HEK293 (cell line): ENCODE data around the gene CCDC57.

Experiments
- ZNF24 ChIP-seq: fragments of 450-650 bp; formaldehyde crosslinking; IDR thresholded peaks from 2 replicates; pipeline ENCODE4 v1.5.1; 2016; ENCODE audit warnings: missing biosample characterization, missing genetic modification characterization
- ZNF311 ChIP-seq: fragments of 450-650 bp; formaldehyde crosslinking; IDR thresholded peaks from 2 replicates; pipeline ENCODE4 v1.5.1; 2017; ENCODE audit warnings: missing biosample characterization, missing genetic modification characterization, borderline replicate concordance
- TF ChIP-seq, protein P1 (sequence below): fragments of 450-650 bp; formaldehyde crosslinking; IDR thresholded peaks from 2 replicates; pipeline ENCODE4 v1.5.1; 2017; ENCODE audit warnings: missing biosample characterization, missing genetic modification characterization
- TF ChIP-seq, protein P2 (sequence below): fragments of 450-650 bp; formaldehyde crosslinking; IDR thresholded peaks from 2 replicates; pipeline ENCODE4 v1.5.1; 2016; ENCODE audit warnings: missing biosample characterization, missing genetic modification characterization
- TF ChIP-seq, protein P3 (sequence below): fragments of 450-650 bp; formaldehyde crosslinking; IDR thresholded peaks from 2 replicates; pipeline ENCODE4 v1.5.1; 2016; ENCODE audit warnings: missing biosample characterization, missing genetic modification characterization

- TF ChIP-seq, protein P1, sequence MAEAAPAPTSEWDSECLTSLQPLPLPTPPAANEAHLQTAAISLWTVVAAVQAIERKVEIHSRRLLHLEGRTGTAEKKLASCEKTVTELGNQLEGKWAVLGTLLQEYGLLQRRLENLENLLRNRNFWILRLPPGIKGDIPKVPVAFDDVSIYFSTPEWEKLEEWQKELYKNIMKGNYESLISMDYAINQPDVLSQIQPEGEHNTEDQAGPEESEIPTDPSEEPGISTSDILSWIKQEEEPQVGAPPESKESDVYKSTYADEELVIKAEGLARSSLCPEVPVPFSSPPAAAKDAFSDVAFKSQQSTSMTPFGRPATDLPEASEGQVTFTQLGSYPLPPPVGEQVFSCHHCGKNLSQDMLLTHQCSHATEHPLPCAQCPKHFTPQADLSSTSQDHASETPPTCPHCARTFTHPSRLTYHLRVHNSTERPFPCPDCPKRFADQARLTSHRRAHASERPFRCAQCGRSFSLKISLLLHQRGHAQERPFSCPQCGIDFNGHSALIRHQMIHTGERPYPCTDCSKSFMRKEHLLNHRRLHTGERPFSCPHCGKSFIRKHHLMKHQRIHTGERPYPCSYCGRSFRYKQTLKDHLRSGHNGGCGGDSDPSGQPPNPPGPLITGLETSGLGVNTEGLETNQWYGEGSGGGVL (tag by site-specific recombination), result no peak
- TF ChIP-seq ZNF311 (tag by site-specific recombination), result no peak
- TF ChIP-seq, protein P2, sequence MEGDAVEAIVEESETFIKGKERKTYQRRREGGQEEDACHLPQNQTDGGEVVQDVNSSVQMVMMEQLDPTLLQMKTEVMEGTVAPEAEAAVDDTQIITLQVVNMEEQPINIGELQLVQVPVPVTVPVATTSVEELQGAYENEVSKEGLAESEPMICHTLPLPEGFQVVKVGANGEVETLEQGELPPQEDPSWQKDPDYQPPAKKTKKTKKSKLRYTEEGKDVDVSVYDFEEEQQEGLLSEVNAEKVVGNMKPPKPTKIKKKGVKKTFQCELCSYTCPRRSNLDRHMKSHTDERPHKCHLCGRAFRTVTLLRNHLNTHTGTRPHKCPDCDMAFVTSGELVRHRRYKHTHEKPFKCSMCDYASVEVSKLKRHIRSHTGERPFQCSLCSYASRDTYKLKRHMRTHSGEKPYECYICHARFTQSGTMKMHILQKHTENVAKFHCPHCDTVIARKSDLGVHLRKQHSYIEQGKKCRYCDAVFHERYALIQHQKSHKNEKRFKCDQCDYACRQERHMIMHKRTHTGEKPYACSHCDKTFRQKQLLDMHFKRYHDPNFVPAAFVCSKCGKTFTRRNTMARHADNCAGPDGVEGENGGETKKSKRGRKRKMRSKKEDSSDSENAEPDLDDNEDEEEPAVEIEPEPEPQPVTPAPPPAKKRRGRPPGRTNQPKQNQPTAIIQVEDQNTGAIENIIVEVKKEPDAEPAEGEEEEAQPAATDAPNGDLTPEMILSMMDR, result no peak
- TF ChIP-seq ZNF24 (tag by site-specific recombination), result no peak
- TF ChIP-seq, protein P3, sequence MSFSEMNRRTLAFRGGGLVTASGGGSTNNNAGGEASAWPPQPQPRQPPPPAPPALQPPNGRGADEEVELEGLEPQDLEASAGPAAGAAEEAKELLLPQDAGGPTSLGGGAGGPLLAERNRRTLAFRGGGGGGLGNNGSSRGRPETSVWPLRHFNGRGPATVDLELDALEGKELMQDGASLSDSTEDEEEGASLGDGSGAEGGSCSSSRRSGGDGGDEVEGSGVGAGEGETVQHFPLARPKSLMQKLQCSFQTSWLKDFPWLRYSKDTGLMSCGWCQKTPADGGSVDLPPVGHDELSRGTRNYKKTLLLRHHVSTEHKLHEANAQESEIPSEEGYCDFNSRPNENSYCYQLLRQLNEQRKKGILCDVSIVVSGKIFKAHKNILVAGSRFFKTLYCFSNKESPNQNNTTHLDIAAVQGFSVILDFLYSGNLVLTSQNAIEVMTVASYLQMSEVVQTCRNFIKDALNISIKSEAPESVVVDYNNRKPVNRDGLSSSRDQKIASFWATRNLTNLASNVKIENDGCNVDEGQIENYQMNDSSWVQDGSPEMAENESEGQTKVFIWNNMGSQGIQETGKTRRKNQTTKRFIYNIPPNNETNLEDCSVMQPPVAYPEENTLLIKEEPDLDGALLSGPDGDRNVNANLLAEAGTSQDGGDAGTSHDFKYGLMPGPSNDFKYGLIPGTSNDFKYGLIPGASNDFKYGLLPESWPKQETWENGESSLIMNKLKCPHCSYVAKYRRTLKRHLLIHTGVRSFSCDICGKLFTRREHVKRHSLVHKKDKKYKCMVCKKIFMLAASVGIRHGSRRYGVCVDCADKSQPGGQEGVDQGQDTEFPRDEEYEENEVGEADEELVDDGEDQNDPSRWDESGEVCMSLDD (tag by site-specific recombination), result no peak
Measured at GRCh38 chr17:82134101-82134500, 78.5 kb downstream of the CCDC57 start.
